Thymus (tissue), 14 donors: ENCODE data around the gene FAHD2A. TPM values are rescaled to one million over a fixed set of nuclear protein-coding genes. Genes with fewer than 3 reads are reported as not detected.
"Not testable (repeated sequence)": the region's sequence is repeated elsewhere in the genome, so short reads cannot be mapped to it uniquely, and the experiment has no call there.

ENCODE experiments used
- DNase-seq, 9 donors: peaks; one replicate each; pipeline ENCODE4 v3.0.0-alpha.2; 2013; ENCODE audit warnings: low spot score in 9 of 9, low read depth in 6 of 9, missing footprints in 1 of 9
- H3K27ac ChIP-seq, 2 donors: one replicate each; pipeline ENCODE4 v1.5.1; 2013; ENCODE audit warnings: control low read depth in 1 of 2, low read depth in 1 of 2, low read length in 1 of 2, mild to moderate bottlenecking in 1 of 2, moderate library complexity in 1 of 2
- H3K27me3 ChIP-seq, 2 donors: one replicate each; pipeline ENCODE4 v1.5.1; 2013; ENCODE audit warnings: low read length in 1 of 2; ENCODE audit not compliant: control insufficient read depth in 2 of 2, insufficient read depth in 1 of 2
- H3K36me3 ChIP-seq, 2 donors: one replicate each; pipeline ENCODE4 v1.5.1; 2013; ENCODE audit warnings: low read length in 1 of 2, mild to moderate bottlenecking in 1 of 2, moderate library complexity in 1 of 2; ENCODE audit not compliant: control insufficient read depth in 2 of 2, insufficient read depth in 2 of 2
- H3K4me1 ChIP-seq, 2 donors: one replicate each; pipeline ENCODE4 v1.5.1; 2013; ENCODE audit warnings: low read length in 2 of 2; ENCODE audit not compliant: control insufficient read depth in 2 of 2, insufficient read depth in 2 of 2
- H3K4me3 ChIP-seq, 2 donors: one replicate each; pipeline ENCODE4 v1.5.1; 2013; ENCODE audit warnings: low read length in 2 of 2, control low read depth in 1 of 2, mild to moderate bottlenecking in 1 of 2
- H3K9me3 ChIP-seq, 2 donors: one replicate each; pipeline ENCODE4 v1.5.1; 2013; ENCODE audit warnings: low read length in 1 of 2, mild to moderate bottlenecking in 1 of 2; ENCODE audit not compliant: control insufficient read depth in 2 of 2, insufficient read depth in 1 of 2
- WGBS: extraction: QIAGEN DNeasy Blood & Tissue Kit; methylation state at CpG from one replicate; pipeline ENCODE4 v1.1.7; 2013; 5-methylcytosine and 5-hydroxymethylcytosine counted together
- long read RNA-seq, 10 donors: transcript quantifications; one replicate each; lab custom pipeline, GENCODE V29; 2026
- polyA plus RNA-seq: library from polyadenylated mRNA; stranded (reverse); fragments of 200-250 nt; gene quantifications from one replicate; pipeline ENCODE4 v1.2.3, GENCODE V29; 2013
- total RNA-seq: library from RNA; stranded (reverse); fragments of 120-200 nt; gene quantifications from one replicate; pipeline ENCODE4 v1.2.4, GENCODE V29; 2013
- donor health status: healthy.

Gene FAHD2A
- total RNA-seq (30.2 TPM), polyA plus RNA-seq (16.9 TPM)
- long read RNA-seq, donor 1, result 0 reads
- long read RNA-seq, donor 2, full-length matches to known transcripts, result 17 of 17 reads
- long read RNA-seq, donor 2, partial matches to known transcripts, result 0 of 17 reads
- long read RNA-seq, donor 2, other reads (novel, unspliced or antisense), result 0 of 17 reads
- long read RNA-seq, donor 3, full-length matches to known transcripts, result 10 of 10 reads
- long read RNA-seq, donor 3, partial matches to known transcripts, result 0 of 10 reads
- long read RNA-seq, donor 3, other reads (novel, unspliced or antisense), result 0 of 10 reads
- long read RNA-seq, donor 4, full-length matches to known transcripts, result 1 of 1 reads
- long read RNA-seq, donor 4, partial matches to known transcripts, result 0 of 1 reads
- long read RNA-seq, donor 4, other reads (novel, unspliced or antisense), result 0 of 1 reads
- long read RNA-seq, donor 5, full-length matches to known transcripts, result 10 of 16 reads
- long read RNA-seq, donor 5, partial matches to known transcripts, result 6 of 16 reads
- long read RNA-seq, donor 5, other reads (novel, unspliced or antisense), result 0 of 16 reads
- long read RNA-seq, donor 6, full-length matches to known transcripts, result 9 of 9 reads
- long read RNA-seq, donor 6, partial matches to known transcripts, result 0 of 9 reads
- long read RNA-seq, donor 6, other reads (novel, unspliced or antisense), result 0 of 9 reads
- long read RNA-seq, donor 7, full-length matches to known transcripts, result 6 of 6 reads
- long read RNA-seq, donor 7, partial matches to known transcripts, result 0 of 6 reads
- long read RNA-seq, donor 7, other reads (novel, unspliced or antisense), result 0 of 6 reads
- long read RNA-seq, donor 8, full-length matches to known transcripts, result 2 of 2 reads
- long read RNA-seq, donor 8, partial matches to known transcripts, result 0 of 2 reads
- long read RNA-seq, donor 8, other reads (novel, unspliced or antisense), result 0 of 2 reads
- long read RNA-seq, donor 9, result 0 reads
- long read RNA-seq, donor 10, full-length matches to known transcripts, result 5 of 5 reads
- long read RNA-seq, donor 10, partial matches to known transcripts, result 0 of 5 reads
- long read RNA-seq, donor 10, other reads (novel, unspliced or antisense), result 0 of 5 reads

- H3K36me3 ChIP-seq, result no peaks in the 10 kb centered on the region
- DNase-seq, result peak; percentile 63 to 95 (median 89)
- H3K27me3 ChIP-seq, result no peaks in the 10 kb centered on the region
- peaks cover 2 to 7% of the 10 kb centered on the region in 2 donors for H3K4me1 ChIP-seq
- H3K9me3 ChIP-seq, result no peaks in the 10 kb centered on the region
- under 1% methylated on average over 64 of the region's 64 CpGs for WGBS
- H3K4me3 ChIP-seq, result peak within 1 kb of the TSS; percentile 68 to 81
- H3K27ac ChIP-seq, result peak within 1 kb of the TSS; percentile 50 to 70
These were observed at the start of gene FAHD2A for GRCh38 chr2:95402370-95403203. Gene FAHD2A (plus strand): TSS chr2:95402708. CDS start chr2:95405559, 2,851 bp downstream.

GRCh38 chr2:95353055-95353575 lies 49.4 kb upstream of the FAHD2A start:
- no peak overlapping the region for H3K27ac ChIP-seq
- H3K27me3 ChIP-seq, result peaks cover 5 to 29% of the 10 kb centered on the region in 2 donors
- no peak for DNase-seq
- no peak overlapping the region for H3K4me3 ChIP-seq
- H3K36me3 ChIP-seq, result no peaks in the 10 kb centered on the region
- no peaks in the 10 kb centered on the region for H3K9me3 ChIP-seq
- no peaks in the 10 kb centered on the region for H3K4me1 ChIP-seq
- 97% methylated on average over 10 of the region's 10 CpGs for WGBS

GRCh38 chr2:95353613-95354468 lies 48.7 kb upstream of the FAHD2A start:
- no peak overlapping the region for H3K4me3 ChIP-seq
- no peak overlapping the region for H3K27ac ChIP-seq
- DNase-seq, result no peak
- H3K27me3 ChIP-seq, result peaks cover 3 to 22% of the 10 kb centered on the region in 2 donors
- 93% methylated on average over 22 of the region's 22 CpGs for WGBS
- H3K9me3 ChIP-seq, result no peaks in the 10 kb centered on the region
- H3K4me1 ChIP-seq, result no peaks in the 10 kb centered on the region
- no peaks in the 10 kb centered on the region for H3K36me3 ChIP-seq

GRCh38 chr2:95354469-95354901 lies 48.0 kb upstream of the FAHD2A start:
- no peaks in the 10 kb centered on the region for H3K9me3 ChIP-seq
- no peak for DNase-seq
- peaks cover 0 to 16% of the 10 kb centered on the region in 2 donors for H3K27me3 ChIP-seq
- no peak overlapping the region for H3K27ac ChIP-seq
- H3K4me3 ChIP-seq, result no peak overlapping the region
- WGBS, result 94% methylated on average over 5 of the region's 5 CpGs
- H3K36me3 ChIP-seq, result no peaks in the 10 kb centered on the region
- no peaks in the 10 kb centered on the region for H3K4me1 ChIP-seq

GRCh38 chr2:95354925-95355324 lies 47.6 kb upstream of the FAHD2A start:
- DNase-seq, result no peak
- WGBS, result 97% methylated on average over 8 of the region's 8 CpGs

GRCh38 chr2:95355486-95355885 lies 47.0 kb upstream of the FAHD2A start:
- H3K9me3 ChIP-seq, H3K36me3 ChIP-seq, DNase-seq, H3K27me3 ChIP-seq, H3K4me3 ChIP-seq, H3K27ac ChIP-seq, H3K4me1 ChIP-seq: not testable (repeated sequence)
- WGBS, result 98% methylated on average over 4 of the region's 5 CpGs

More at GRCh38 chr2:95354925-95355324, 47.6 kb upstream of the FAHD2A start:
- H3K4me3 ChIP-seq, result no peak overlapping the region
- H3K4me1 ChIP-seq, result no peaks in the 10 kb centered on the region
- H3K36me3 ChIP-seq, result no peaks in the 10 kb centered on the region
- peaks cover 0 to 13% of the 10 kb centered on the region in 2 donors for H3K27me3 ChIP-seq
- no peak overlapping the region for H3K27ac ChIP-seq
- no peaks in the 10 kb centered on the region for H3K9me3 ChIP-seq

- WGBS, result 91% methylated on average over 12 of the region's 12 CpGs
- Histone ChIP-seq H3K9me3 (no peaks in the 10 kb centered on the region), H3K36me3 (no peaks in the 10 kb centered on the region), H3K4me3 (no peak overlapping the region), H3K27me3 (peaks cover 0 to 4% of the 10 kb centered on the region in 2 donors), H3K27ac (no peak overlapping the region), H3K4me1 (no peaks in the 10 kb centered on the region)
- no peak for DNase-seq
These were observed 45.4 kb upstream of the FAHD2A start for GRCh38 chr2:95356821-95357700.
